Stimulated activated naive CD4-positive, alpha-beta T cell treated with Interleukin-2 at 50 U/mL for 16 hours (primary cell): Measurements from ENCODE around the gene SUPT3H.

Source experiments
- DNase-seq: peaks from one replicate; lab custom pipeline; 2025; lab: John Stamatoyannopoulos, UW

Gene SUPT3H

GRCh38 chr6:44785130-44785529, 592.6 kb downstream of the SUPT3H start:
- DNase-seq, result no peak

GRCh38 chr6:44784195-44784594, 593.5 kb downstream of the SUPT3H start:
- no peak for DNase-seq

- DNase-seq, result no peak
These were observed 594.8 kb downstream of the SUPT3H start for GRCh38 chr6:44782892-44783291.

GRCh38 chr6:44781912-44782597, 595.7 kb downstream of the SUPT3H start:
- DNase-seq, result no peak

GRCh38 chr6:44780161-44780560, 597.6 kb downstream of the SUPT3H start:
- DNase-seq, result no peak

- DNase-seq, result no peak
These were observed 598.5 kb downstream of the SUPT3H start for GRCh38 chr6:44779130-44779826.
